ENCODE results near the gene P2RX7.
"Not testable (repeated sequence)": the region's sequence is repeated elsewhere in the genome, so short reads cannot be mapped to it uniquely, and the experiment has no call there.

P2RX7 gene

GRCh38 chr12:121154793-121155375, 22.2 kb downstream of the P2RX7 start:
- Histone ChIP-seq H3K4me1 (ENCODE audit: insufficient read depth, poor library complexity, severe bottlenecking) (no peaks in the 10 kb centered on the region), H3K27ac (ENCODE audit: poor library complexity, severe bottlenecking) (no peak overlapping the region), H3K9me3 (ENCODE audit: severe bottlenecking) (no peaks in the 10 kb centered on the region), H3K36me3 (ENCODE audit: low read depth) (no peaks in the 10 kb centered on the region), H3K4me3 (ENCODE audit: severe bottlenecking) (no peak overlapping the region), H3K27me3 (ENCODE audit: insufficient read depth, poor library complexity, severe bottlenecking) (no peaks in the 10 kb centered on the region)
- DNase-seq (ENCODE audit: low spot score): no peak
- TF ChIP-seq CTCF (IDR thresholded peaks at IDR 0.05; ENCODE audit: poor library complexity, severe bottlenecking): no peak
- no peak for ATAC-seq (ENCODE audit: low read depth)

GRCh38 chr12:121156365-121156764, 23.7 kb downstream of the P2RX7 start:
- Histone ChIP-seq H3K4me1 (ENCODE audit: insufficient read depth, poor library complexity, severe bottlenecking) (no peaks in the 10 kb centered on the region), H3K9me3 (ENCODE audit: severe bottlenecking) (no peaks in the 10 kb centered on the region), H3K27me3 (ENCODE audit: insufficient read depth, poor library complexity, severe bottlenecking) (no peaks in the 10 kb centered on the region), H3K36me3 (ENCODE audit: low read depth) (no peaks in the 10 kb centered on the region), H3K4me3 (ENCODE audit: severe bottlenecking) (no peak overlapping the region), H3K27ac (ENCODE audit: poor library complexity, severe bottlenecking) (no peak overlapping the region)
- ATAC-seq (ENCODE audit: low read depth) (no peak), DNase-seq (ENCODE audit: low spot score) (no peak)
- TF ChIP-seq CTCF (IDR thresholded peaks at IDR 0.05; ENCODE audit: poor library complexity, severe bottlenecking): no peak

- Histone ChIP-seq H3K27me3 (ENCODE audit: insufficient read depth, poor library complexity, severe bottlenecking) (no peaks in the 10 kb centered on the region), H3K27ac (ENCODE audit: poor library complexity, severe bottlenecking) (no peak overlapping the region), H3K9me3 (ENCODE audit: severe bottlenecking) (no peaks in the 10 kb centered on the region), H3K4me3 (ENCODE audit: severe bottlenecking) (no peak overlapping the region), H3K36me3 (ENCODE audit: low read depth) (no peaks in the 10 kb centered on the region), H3K4me1 (ENCODE audit: insufficient read depth, poor library complexity, severe bottlenecking) (no peaks in the 10 kb centered on the region)
- ATAC-seq (ENCODE audit: low read depth) (no peak), DNase-seq (ENCODE audit: low spot score) (no peak)
- no peak for TF ChIP-seq CTCF (IDR thresholded peaks at IDR 0.05; ENCODE audit: poor library complexity, severe bottlenecking)
Observed at GRCh38 chr12:121158085-121158484, 25.4 kb downstream of the P2RX7 start.

- not testable (repeated sequence) for H3K4me3 ChIP-seq (ENCODE audit: severe bottlenecking); H3K27me3 ChIP-seq (ENCODE audit: insufficient read depth, poor library complexity, severe bottlenecking); ATAC-seq (ENCODE audit: low read depth); H3K9me3 ChIP-seq (ENCODE audit: severe bottlenecking); DNase-seq (ENCODE audit: low spot score); H3K4me1 ChIP-seq (ENCODE audit: insufficient read depth, poor library complexity, severe bottlenecking); H3K36me3 ChIP-seq (ENCODE audit: low read depth); H3K27ac ChIP-seq (ENCODE audit: poor library complexity, severe bottlenecking)
Observed at GRCh38 chr12:121158728-121159351, 26.2 kb downstream of the P2RX7 start.

- Histone ChIP-seq H3K9me3 (ENCODE audit: severe bottlenecking) (no peaks in the 10 kb centered on the region), H3K4me3 (ENCODE audit: severe bottlenecking) (no peak overlapping the region), H3K27ac (ENCODE audit: poor library complexity, severe bottlenecking) (no peak overlapping the region), H3K27me3 (ENCODE audit: insufficient read depth, poor library complexity, severe bottlenecking) (no peaks in the 10 kb centered on the region), H3K4me1 (ENCODE audit: insufficient read depth, poor library complexity, severe bottlenecking) (no peaks in the 10 kb centered on the region), H3K36me3 (ENCODE audit: low read depth) (no peaks in the 10 kb centered on the region)
- TF ChIP-seq CTCF (IDR thresholded peaks at IDR 0.05; ENCODE audit: poor library complexity, severe bottlenecking): no peak
- ATAC-seq (ENCODE audit: low read depth) (no peak), DNase-seq (ENCODE audit: low spot score) (no peak)
Observed at GRCh38 chr12:121159467-121160307, 27.0 kb downstream of the P2RX7 start.

All from RWPE2 (cell line).